Lower leg skin (tissue), 4 donors: ENCODE data around the gene GRIK3. TPM values are rescaled to one million over a fixed set of nuclear protein-coding genes. Genes with fewer than 3 reads are reported as not detected.

Experiments
- DNase-seq, 2 donors: peaks; one replicate each; pipeline ENCODE4 v3.0.0-alpha.2; 2019; ENCODE audit warnings: low spot score in 2 of 2
- H3K4me3 ChIP-seq: fragments of 200-600 bp; sonication (generic); 2 replicates; pipeline ENCODE4 v1.5.1; 2017; ENCODE audit warnings: mild to moderate bottlenecking, low read depth; ENCODE audit not compliant: poor library complexity, severe bottlenecking
- CTCF ChIP-seq, 3 donors: fragments of 450-650 bp; IDR thresholded peaks; one replicate each; pipeline ENCODE4 v1.5.1; 2016; ENCODE audit warnings: antibody characterized with exemption in 3 of 3, mild to moderate bottlenecking in 3 of 3, moderate library complexity in 2 of 3
- POLR2A ChIP-seq, 2 donors: fragments of 450-650 bp; IDR thresholded peaks; one replicate each; pipeline ENCODE4 v1.6.1; 2016 to 2017; ENCODE audit warnings: antibody characterized with exemption in 2 of 2, mild to moderate bottlenecking in 1 of 2, moderate library complexity in 1 of 2
- WGBS, 2 donors: methylation state at CpG; one replicate each; pipeline ENCODE4 v1.1.5; 2018; 5-methylcytosine and 5-hydroxymethylcytosine counted together
- intact Hi-C: fragments of 100-400 bp; cut with DNase I; formaldehyde crosslinking; loops from one replicate; pipeline ENCODE4 v1.15.0; 2023; ENCODE audit warnings: low total_unique reads
- total RNA-seq, 4 donors: library from RNA; depleted of rRNA; stranded (reverse); fragments of >200 nt; gene quantifications; one replicate each; pipeline ENCODE4 v1.1.0, GENCODE V29; 2016

Gene GRIK3
- total RNA-seq, 4 donors from 2014 or later: 0.04 to 0.36 (median 0.19) TPM

DNA sequence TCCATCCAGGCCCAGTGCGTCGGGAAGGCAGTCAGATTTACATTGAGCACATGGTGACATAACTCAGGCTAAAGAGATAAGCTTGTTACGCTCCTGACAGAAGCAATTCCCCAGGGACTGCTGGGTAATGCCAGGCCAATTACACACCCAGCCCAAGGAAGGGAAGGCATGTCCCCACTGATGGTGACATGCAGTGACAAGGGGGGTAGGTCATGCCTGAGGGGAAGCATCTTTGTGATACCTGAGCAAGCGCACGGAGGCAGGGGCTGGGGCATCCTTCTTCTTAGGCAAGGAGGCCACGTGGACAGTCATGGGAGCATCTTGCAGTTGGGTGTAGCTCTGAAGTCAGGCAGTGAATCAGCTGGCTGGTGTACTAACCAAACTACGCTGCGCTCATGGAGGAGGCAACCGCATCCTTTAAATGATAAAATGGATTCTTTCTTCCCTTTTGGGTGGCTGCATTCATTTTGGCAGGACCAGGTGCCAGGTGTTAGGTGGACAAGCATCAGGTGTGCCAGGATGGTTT, 39.6 kb upstream of the GRIK3 start:
- no peak for TF ChIP-seq POLR2A (IDR thresholded peaks at IDR 0.05)
- intact Hi-C loops: no loop called here
- H3K4me3 ChIP-seq: no peak overlapping the region
- WGBS, 2 donors: 79 to 85% methylated on average over 9 of the region's 9 CpGs
- DNase-seq: no peak

DNA sequence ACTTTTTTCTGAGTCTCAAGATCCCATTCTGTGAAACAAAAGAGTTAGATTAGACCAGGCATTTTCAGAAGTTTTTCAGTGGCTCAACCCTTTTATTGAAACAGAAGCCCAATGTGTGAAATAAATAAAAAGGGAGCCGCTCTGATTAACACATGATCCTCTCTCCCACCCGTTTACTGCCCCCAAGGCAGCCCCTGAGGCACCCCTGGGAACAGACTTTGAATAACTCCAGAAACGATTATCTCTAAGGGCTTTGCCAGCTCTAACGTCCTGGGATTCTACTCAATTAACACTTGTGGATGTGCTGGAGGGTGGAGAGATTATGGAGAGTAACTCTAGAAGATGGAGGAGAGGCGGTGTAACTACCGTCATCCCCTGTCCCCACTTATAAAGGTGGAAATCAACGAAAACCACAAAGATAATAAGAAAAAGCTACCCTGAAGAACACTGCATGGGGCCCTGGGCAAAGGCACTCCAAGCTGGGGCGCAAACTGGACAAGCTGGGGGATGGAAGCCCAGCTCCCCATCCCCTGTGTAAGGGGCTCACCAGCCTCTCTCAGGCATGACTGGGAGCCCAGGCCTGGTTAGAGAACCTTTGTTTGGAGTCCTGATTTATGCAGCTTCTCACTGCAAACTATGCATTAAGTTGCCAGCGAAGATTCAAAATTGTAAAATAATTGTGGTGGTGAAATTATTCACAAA, 39.0 kb upstream of the GRIK3 start:
- intact Hi-C loops: no loop called here
- TF ChIP-seq CTCF (IDR thresholded peaks at IDR 0.05): no peak
- no peak for TF ChIP-seq POLR2A (IDR thresholded peaks at IDR 0.05)
- no peak for DNase-seq
- WGBS, 2 donors: 57 to 59% methylated on average over 9 of the region's 9 CpGs
- H3K4me3 ChIP-seq: no peak overlapping the region

GRCh38 chr1:37071829-37072228, 37.5 kb upstream of the GRIK3 start:
- WGBS, 2 donors: 65 to 67% methylated on average over 7 of the region's 7 CpGs
- no peak overlapping the region for H3K4me3 ChIP-seq
- TF ChIP-seq POLR2A (IDR thresholded peaks at IDR 0.05) (no peak), CTCF (IDR thresholded peaks at IDR 0.05) (no peak)
- DNase-seq: no peak
- intact Hi-C loops: no loop called here

- TF ChIP-seq CTCF (IDR thresholded peaks at IDR 0.05) (no peak), POLR2A (IDR thresholded peaks at IDR 0.05) (no peak)
- WGBS, 2 donors: 81 to 86% methylated on average over 5 of the region's 5 CpGs
- intact Hi-C loops: no loop called here
Measured at GRCh38 chr1:37070126-37070525, 35.8 kb upstream of the GRIK3 start.

GRCh38 chr1:37069406-37069805, 35.1 kb upstream of the GRIK3 start:
- intact Hi-C loops: no loop called here
- DNase-seq: no peak
- WGBS, 2 donors: 81 to 87% methylated on average over 4 of the region's 4 CpGs
- no peak overlapping the region for H3K4me3 ChIP-seq
- TF ChIP-seq POLR2A (IDR thresholded peaks at IDR 0.05) (no peak), CTCF (IDR thresholded peaks at IDR 0.05) (no peak)

More at GRCh38 chr1:37070126-37070525, 35.8 kb upstream of the GRIK3 start:
- no peak overlapping the region for H3K4me3 ChIP-seq
- DNase-seq: no peak

GRCh38 chr1:37068897-37069296, 34.6 kb upstream of the GRIK3 start:
- DNase-seq: no peak
- H3K4me3 ChIP-seq: no peak overlapping the region
- WGBS, 2 donors: 50 to 54% methylated on average over 9 of the region's 9 CpGs
- intact Hi-C loops: no loop called here
- TF ChIP-seq CTCF (IDR thresholded peaks at IDR 0.05) (no peak), POLR2A (IDR thresholded peaks at IDR 0.05) (no peak)
